ENCODE measurements around the gene TSPAN9. TPM values are rescaled to one million over a fixed set of nuclear protein-coding genes. Genes with fewer than 3 reads are reported as not detected.
"Not testable (repeated sequence)": the region's sequence is repeated elsewhere in the genome, so short reads cannot be mapped to it uniquely, and the experiment has no call there.

TSPAN9 gene
- total RNA-seq, 2 donors from 2014 or later, result 39.5 to 50.2 TPM

GRCh38 chr12:3061501-3062215, 15.5 kb upstream of the TSPAN9 start:
- no peak for TF ChIP-seq CTCF (IDR thresholded peaks at IDR 0.05)
- Histone ChIP-seq H3K27me3 (replicated peaks; ENCODE audit: insufficient read depth) (peaks cover 6% of the 10 kb centered on the region), H3K4me3 (no peak overlapping the region), H3K9me3 (peaks cover 4% of the 10 kb centered on the region), H3K27ac (no peak overlapping the region), H3K4me1 (ENCODE audit: control insufficient read depth in 1 of 2, low read depth in 2 of 2) (no peaks in the 10 kb centered on the region), H3K36me3 (no peaks in the 10 kb centered on the region)
- DNase-seq (ENCODE audit: low spot score) (no peak), ATAC-seq (ENCODE audit: insufficient number of reproducible peaks, low FRiP score, low read depth) (no peak)

- H3K27me3 ChIP-seq (replicated peaks; ENCODE audit: insufficient read depth), result peaks cover 6% of the 10 kb centered on the region
- no peak for TF ChIP-seq CTCF (IDR thresholded peaks at IDR 0.05)
- H3K4me1 ChIP-seq (ENCODE audit: control insufficient read depth in 1 of 2, low read depth in 2 of 2), result no peaks in the 10 kb centered on the region
- H3K36me3 ChIP-seq, result no peaks in the 10 kb centered on the region
- DNase-seq (ENCODE audit: low spot score), result no peak
- no peak overlapping the region for H3K4me3 ChIP-seq
- peaks cover 4% of the 10 kb centered on the region for H3K9me3 ChIP-seq
- no peak overlapping the region for H3K27ac ChIP-seq
- ATAC-seq (ENCODE audit: insufficient number of reproducible peaks, low FRiP score, low read depth), result no peak
Measured at GRCh38 chr12:3065300-3065699, 11.9 kb upstream of the TSPAN9 start.

- H3K27ac ChIP-seq; ATAC-seq (ENCODE audit: insufficient number of reproducible peaks, low FRiP score, low read depth); H3K36me3 ChIP-seq; DNase-seq (ENCODE audit: low spot score); H3K4me3 ChIP-seq; H3K27me3 ChIP-seq (replicated peaks; ENCODE audit: insufficient read depth); H3K4me1 ChIP-seq (ENCODE audit: control insufficient read depth in 1 of 2, low read depth in 2 of 2); H3K9me3 ChIP-seq: not testable (repeated sequence)
Measured at GRCh38 chr12:3065846-3066245, 11.3 kb upstream of the TSPAN9 start.

- H3K4me1 ChIP-seq (ENCODE audit: control insufficient read depth in 1 of 2, low read depth in 2 of 2), result peaks cover 0 to 14% of the 10 kb centered on the region in 2 donors
- H3K9me3 ChIP-seq, result no peaks in the 10 kb centered on the region
- no peak for TF ChIP-seq CTCF (IDR thresholded peaks at IDR 0.05)
- no peaks in the 10 kb centered on the region for H3K36me3 ChIP-seq
- no peak overlapping the region for H3K27ac ChIP-seq
- DNase-seq (ENCODE audit: low spot score) (no peak), ATAC-seq (ENCODE audit: insufficient number of reproducible peaks, low FRiP score, low read depth) (no peak)
- no peaks in the 10 kb centered on the region for H3K27me3 ChIP-seq (replicated peaks; ENCODE audit: insufficient read depth)
- no peak overlapping the region for H3K4me3 ChIP-seq
Measured at GRCh38 chr12:3069714-3070113, 7.5 kb upstream of the TSPAN9 start.

DNA sequence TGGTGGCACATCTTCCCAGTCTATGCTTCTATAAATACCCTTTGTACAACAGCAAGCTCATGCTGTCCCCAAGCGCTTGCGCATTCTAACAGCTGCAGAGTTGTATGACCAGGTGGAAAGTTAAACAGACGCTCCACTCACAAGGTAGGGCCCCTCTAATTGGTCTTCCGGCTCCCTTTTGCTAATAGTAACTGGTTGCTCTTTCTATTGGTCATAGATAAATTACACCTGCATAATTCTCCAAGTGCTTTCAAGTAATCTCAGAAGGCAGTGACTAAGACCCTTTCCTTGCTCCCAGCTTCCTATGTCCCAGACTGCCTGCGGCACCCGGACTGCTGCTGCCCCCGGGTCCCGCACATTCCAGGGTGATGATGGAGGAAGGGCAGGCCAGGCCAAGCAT, 6.1 kb upstream of the TSPAN9 start:
- ATAC-seq (ENCODE audit: insufficient number of reproducible peaks, low FRiP score, low read depth) (no peak), DNase-seq (ENCODE audit: low spot score) (no peak)
- Histone ChIP-seq H3K27me3 (replicated peaks; ENCODE audit: insufficient read depth) (no peaks in the 10 kb centered on the region), H3K27ac (no peak overlapping the region), H3K4me1 (ENCODE audit: control insufficient read depth in 1 of 2, low read depth in 2 of 2) (peaks cover 0 to 17% of the 10 kb centered on the region in 2 donors), H3K36me3 (no peaks in the 10 kb centered on the region), H3K4me3 (no peak overlapping the region), H3K9me3 (no peaks in the 10 kb centered on the region)
- no peak for TF ChIP-seq CTCF (IDR thresholded peaks at IDR 0.05)

DNA sequence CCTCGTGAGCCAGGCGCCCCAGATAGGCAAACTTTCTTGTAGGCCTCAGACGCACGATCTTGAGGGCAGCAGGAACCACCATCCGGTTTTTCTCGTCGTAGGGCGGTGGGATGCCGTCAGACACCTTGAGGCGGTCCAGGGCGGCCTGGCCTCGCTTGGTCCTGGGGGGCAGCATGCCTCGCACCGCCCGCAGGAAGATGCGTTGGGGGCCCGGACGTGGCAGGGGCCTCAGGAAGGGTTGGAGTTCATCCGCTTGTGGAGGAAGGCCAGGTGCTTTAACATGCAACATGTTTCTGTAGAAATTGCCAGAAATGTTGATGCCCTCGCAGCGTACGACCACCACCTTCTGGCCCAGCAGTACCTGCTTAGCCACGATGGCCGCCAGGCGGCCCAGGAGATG, 5.5 kb upstream of the TSPAN9 start:
- ATAC-seq (ENCODE audit: insufficient number of reproducible peaks, low FRiP score, low read depth), result no peak
- H3K4me1 ChIP-seq (ENCODE audit: control insufficient read depth in 1 of 2, low read depth in 2 of 2), result peaks cover 0 to 23% of the 10 kb centered on the region in 2 donors
- H3K27ac ChIP-seq, result no peak overlapping the region
- TF ChIP-seq CTCF (IDR thresholded peaks at IDR 0.05), result no peak
- no peaks in the 10 kb centered on the region for H3K9me3 ChIP-seq
- no peaks in the 10 kb centered on the region for H3K36me3 ChIP-seq
- H3K4me3 ChIP-seq, result no peak overlapping the region
- no peaks in the 10 kb centered on the region for H3K27me3 ChIP-seq (replicated peaks; ENCODE audit: insufficient read depth)
- DNase-seq (ENCODE audit: low spot score), result no peak

All from thoracic aorta (tissue), 2 donors.